ENCODE measurements around the gene ABLIM1. TPM values are rescaled to one million over a fixed set of nuclear protein-coding genes. Genes with fewer than 3 reads are reported as not detected.

ABLIM1 gene
- total and polyA plus RNA-seq, 2 of the 4 experiments (the other 2 are of a cell fraction), result 7.7 to 9.9 TPM

DNA sequence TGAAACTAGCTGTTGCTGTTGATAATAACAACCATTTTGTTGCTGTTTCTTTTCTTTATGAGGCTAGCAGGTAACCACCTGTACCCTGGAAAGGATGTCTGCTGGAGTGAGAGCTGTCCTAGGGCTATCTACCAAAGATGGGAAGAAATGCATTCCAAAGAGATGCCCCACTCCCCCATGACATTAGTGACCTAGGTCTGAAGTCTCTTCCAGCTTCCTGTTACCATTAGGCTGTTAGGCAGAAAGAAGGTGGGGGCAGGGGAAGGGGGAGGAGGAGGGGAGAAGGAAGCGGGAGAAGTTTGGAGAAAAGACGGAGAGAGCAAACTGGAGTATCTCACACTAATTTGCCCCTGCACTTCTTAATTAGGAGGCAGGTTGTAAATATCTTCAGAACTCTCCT, 118.5 kb downstream of the ABLIM1 start:
- no CpG with 5 or more reads among the region's 2 CpGs for WGBS, 2 experiments (ENCODE audit: extremely low coverage in 2 of 2, insufficient read length in 1 of 2)
- TF ChIP-seq CEBPB (IDR thresholded peaks at IDR 0.05; ENCODE audit: low read depth, low read length) (no peak), RCOR1 (IDR thresholded peaks at IDR 0.05; ENCODE audit: insufficient replicate concordance, low read length) (no peak), FOS (IDR thresholded peaks at IDR 0.05; ENCODE audit: low read depth, low read length) (no peak)
- TF ChIP-seq, protein P1, sequence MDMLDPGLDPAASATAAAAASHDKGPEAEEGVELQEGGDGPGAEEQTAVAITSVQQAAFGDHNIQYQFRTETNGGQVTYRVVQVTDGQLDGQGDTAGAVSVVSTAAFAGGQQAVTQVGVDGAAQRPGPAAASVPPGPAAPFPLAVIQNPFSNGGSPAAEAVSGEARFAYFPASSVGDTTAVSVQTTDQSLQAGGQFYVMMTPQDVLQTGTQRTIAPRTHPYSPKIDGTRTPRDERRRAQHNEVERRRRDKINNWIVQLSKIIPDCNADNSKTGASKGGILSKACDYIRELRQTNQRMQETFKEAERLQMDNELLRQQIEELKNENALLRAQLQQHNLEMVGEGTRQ (IDR thresholded peaks at IDR 0.05; ENCODE audit: low read depth, low read length), result no peak
- TF ChIP-seq, protein P2, sequence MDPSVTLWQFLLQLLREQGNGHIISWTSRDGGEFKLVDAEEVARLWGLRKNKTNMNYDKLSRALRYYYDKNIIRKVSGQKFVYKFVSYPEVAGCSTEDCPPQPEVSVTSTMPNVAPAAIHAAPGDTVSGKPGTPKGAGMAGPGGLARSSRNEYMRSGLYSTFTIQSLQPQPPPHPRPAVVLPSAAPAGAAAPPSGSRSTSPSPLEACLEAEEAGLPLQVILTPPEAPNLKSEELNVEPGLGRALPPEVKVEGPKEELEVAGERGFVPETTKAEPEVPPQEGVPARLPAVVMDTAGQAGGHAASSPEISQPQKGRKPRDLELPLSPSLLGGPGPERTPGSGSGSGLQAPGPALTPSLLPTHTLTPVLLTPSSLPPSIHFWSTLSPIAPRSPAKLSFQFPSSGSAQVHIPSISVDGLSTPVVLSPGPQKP (IDR thresholded peaks at IDR 0.05; ENCODE audit: borderline replicate concordance, low read depth, low read length), result no peak

More for the DNA sequence above, 118.5 kb downstream of the ABLIM1 start:
- no peak for DNase-seq
- H3K23ac ChIP-seq (ENCODE audit: low read depth, low read length), result no peak overlapping the region
- peaks cover 12% of the 10 kb centered on the region; the same call in 1 of the 2 replicates for H4K20me1 ChIP-seq (ENCODE audit: insufficient read depth, low read length)
- no peak overlapping the region for H2BK5ac ChIP-seq (ENCODE audit: low read depth, low read length, poor library complexity, severe bottlenecking)
- H3K9me1 ChIP-seq (ENCODE audit: insufficient read depth, low read length), result no peaks in the 10 kb centered on the region
- peaks cover 47% of the 10 kb centered on the region for H3K27me3 ChIP-seq (ENCODE audit: control insufficient read depth, insufficient read depth, low read length)
- no peak overlapping the region for H2AK5ac ChIP-seq (ENCODE audit: low read depth, low read length)
- no TSS peak for BruUV-seq (replicated peaks)
- H3K9me3 ChIP-seq (ENCODE audit: control insufficient read depth, insufficient read depth, low read length), result peaks cover 4% of the 10 kb centered on the region
- H3K27ac ChIP-seq (ENCODE audit: insufficient read depth, low read length), result no peak overlapping the region
- in situ Hi-C loops (cut with MboI; ENCODE audit: low sequenced_read_pairs) (no loop called here), dilution Hi-C loops (cut with HindIII; ENCODE audit: low sequenced_read_pairs, unreplicated experiment) (no loop called here), intact Hi-C loops (cut with micrococcal nuclease) (loop anchor here (2.0 kb wide), 1 partner anchor 235 kb away; no protein-coding TSS in a partner anchor)
- no peak overlapping the region for H2AFZ ChIP-seq (replicated peaks; ENCODE audit: low read length, poor library complexity)
- H3K79me1 ChIP-seq (ENCODE audit: low read depth in 1 of 2, low read length in 2 of 2), result no peaks in the 10 kb centered on the region
- no peak for ATAC-seq (ENCODE audit: low read depth)
- no peak overlapping the region for H4K91ac ChIP-seq (ENCODE audit: insufficient read depth, low read depth, low read length)
- H3K18ac ChIP-seq (ENCODE audit: low read depth, low read length), result no peak overlapping the region
- no peak overlapping the region for H2AK9ac ChIP-seq (replicated peaks; ENCODE audit: low read depth, low read length, poor library complexity)
- no peak overlapping the region for H4K8ac ChIP-seq (ENCODE audit: low read depth in 2 of 2, low read length in 2 of 2)
- no peak overlapping the region for H2BK15ac ChIP-seq (ENCODE audit: low read depth, low read length)
- no peak overlapping the region for H2BK120ac ChIP-seq (ENCODE audit: low read depth, low read length)
- H4K5ac ChIP-seq (ENCODE audit: low read depth, low read length), result no peak overlapping the region
- H3K14ac ChIP-seq (replicated peaks; ENCODE audit: low read depth, low read length), result no peak overlapping the region
- no peak overlapping the region for H3K4me3 ChIP-seq (ENCODE audit: insufficient read depth, low read depth, low read length)
- H3K4ac ChIP-seq (ENCODE audit: low read depth, low read length), result no peak overlapping the region
- POLR2A ChIA-PET (ENCODE audit: unreplicated experiment), result no interaction called here
- no peak overlapping the region for H3K56ac ChIP-seq (ENCODE audit: extremely low read depth, insufficient read depth, low read length)
- H2BK20ac ChIP-seq (ENCODE audit: low read depth, low read length), result no peak overlapping the region
- no peak overlapping the region for H3K9ac ChIP-seq (ENCODE audit: low read depth, low read length)
- CTCF ChIA-PET, result interaction anchor here (0.6 to 1.0 kb wide), 2 partner anchors 10 to 11 kb away, joined by 3 read pairs; no protein-coding TSS in a partner anchor
- H3K36me3 ChIP-seq (ENCODE audit: control insufficient read depth, insufficient read depth, low read length), result no peaks in the 10 kb centered on the region
- H3K4me1 ChIP-seq (ENCODE audit: control insufficient read depth, insufficient read depth, low read length), result peaks cover 6% of the 10 kb centered on the region
- no peak overlapping the region for H3K4me2 ChIP-seq (ENCODE audit: low read depth, low read length)

Measured in IMR-90 (cell line).